Peyer's patch (tissue), 4 donors: ENCODE measurements around the gene USP40. TPM values are rescaled to one million over a fixed set of nuclear protein-coding genes. Genes with fewer than 3 reads are reported as not detected.

Source experiments
- DNase-seq, 3 donors: peaks; one replicate each; pipeline ENCODE4 v3.0.0-alpha.2; 2017 to 2019
- H3K27ac ChIP-seq, 4 donors: fragments of 200-600 bp; sonication (generic); one replicate each; pipeline ENCODE4 v1.5.1; 2016 to 2019
- H3K27me3 ChIP-seq, 2 donors: fragments of 200-600 bp; sonication (generic); one replicate each; pipeline ENCODE4 v1.5.1; 2019
- H3K36me3 ChIP-seq, 3 donors: fragments of 200-600 bp; sonication (generic); one replicate each; pipeline ENCODE4 v1.5.1; 2016 to 2019
- H3K4me1 ChIP-seq, 4 donors: fragments of 200-600 bp; sonication (generic); one replicate each; pipeline ENCODE4 v1.5.1; 2016 to 2019
- H3K4me3 ChIP-seq, 4 donors: fragments of 200-600 bp; sonication (generic); 1 replicate in 3 of 4; 2 replicates in 1 of 4; pipeline ENCODE4 v1.5.1; 2016 to 2019; ENCODE audit warnings: mild to moderate bottlenecking in 1 of 4
- H3K9me3 ChIP-seq, 4 donors: fragments of 200-600 bp; sonication (generic); one replicate each; pipeline ENCODE4 v1.5.1; 2016 to 2019; ENCODE audit warnings: mild to moderate bottlenecking in 1 of 4
- POLR2A ChIP-seq, 2 donors: fragments of 450-650 bp; IDR thresholded peaks; one replicate each; pipeline ENCODE4 v1.5.1; 2017; ENCODE audit warnings: antibody characterized with exemption in 2 of 2, mild to moderate bottlenecking in 2 of 2, moderate library complexity in 2 of 2
- total RNA-seq, 4 donors: library from RNA; depleted of rRNA; stranded (reverse); fragments of >200 nt; gene quantifications; one replicate each; pipeline ENCODE4 v1.1.0, GENCODE V29; 2016
- TF ChIP-seq, protein P1 (sequence below), 6 experiments: fragments of 450-650 bp in 4 of 6; fragments of 200-600 bp in 2 of 6; sonication (generic) in 1 of 6; IDR thresholded peaks; one replicate each; pipeline ENCODE4 v1.5.1; 2017 to 2019; ENCODE audit warnings: antibody characterized with exemption in 6 of 6, mild to moderate bottlenecking in 3 of 6, moderate library complexity in 1 of 6

Gene USP40
- total RNA-seq, 4 donors from 2014 or later = 34.3 to 58.7 (median 45.0) TPM

DNA sequence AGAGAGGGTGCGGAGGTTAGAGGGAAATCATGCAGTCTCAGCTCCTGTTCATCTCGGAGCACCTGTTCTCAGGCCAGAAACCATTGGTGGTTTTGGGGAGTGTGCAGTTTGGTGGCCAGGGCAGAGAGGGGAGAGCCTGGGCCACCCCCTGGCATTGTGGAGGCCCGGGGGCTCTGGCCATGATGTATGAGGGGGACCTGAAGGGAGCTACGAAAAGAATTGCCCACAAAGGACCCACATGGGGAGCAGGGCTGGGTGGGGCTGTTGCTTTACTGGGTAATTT is 124.6 kb downstream of the USP40 start:
- no peak for TF ChIP-seq POLR2A (IDR thresholded peaks at IDR 0.05)
- TF ChIP-seq, protein P1, sequence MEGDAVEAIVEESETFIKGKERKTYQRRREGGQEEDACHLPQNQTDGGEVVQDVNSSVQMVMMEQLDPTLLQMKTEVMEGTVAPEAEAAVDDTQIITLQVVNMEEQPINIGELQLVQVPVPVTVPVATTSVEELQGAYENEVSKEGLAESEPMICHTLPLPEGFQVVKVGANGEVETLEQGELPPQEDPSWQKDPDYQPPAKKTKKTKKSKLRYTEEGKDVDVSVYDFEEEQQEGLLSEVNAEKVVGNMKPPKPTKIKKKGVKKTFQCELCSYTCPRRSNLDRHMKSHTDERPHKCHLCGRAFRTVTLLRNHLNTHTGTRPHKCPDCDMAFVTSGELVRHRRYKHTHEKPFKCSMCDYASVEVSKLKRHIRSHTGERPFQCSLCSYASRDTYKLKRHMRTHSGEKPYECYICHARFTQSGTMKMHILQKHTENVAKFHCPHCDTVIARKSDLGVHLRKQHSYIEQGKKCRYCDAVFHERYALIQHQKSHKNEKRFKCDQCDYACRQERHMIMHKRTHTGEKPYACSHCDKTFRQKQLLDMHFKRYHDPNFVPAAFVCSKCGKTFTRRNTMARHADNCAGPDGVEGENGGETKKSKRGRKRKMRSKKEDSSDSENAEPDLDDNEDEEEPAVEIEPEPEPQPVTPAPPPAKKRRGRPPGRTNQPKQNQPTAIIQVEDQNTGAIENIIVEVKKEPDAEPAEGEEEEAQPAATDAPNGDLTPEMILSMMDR (IDR thresholded peaks at IDR 0.05) = no peak
- no peak overlapping the region for H3K4me3 ChIP-seq
- no peaks in the 10 kb centered on the region for H3K4me1 ChIP-seq
- H3K36me3 ChIP-seq = peaks cover 0 to 88% (median 0%) of the 10 kb centered on the region in 3 donors
- DNase-seq = peak in 2 of 3 donors; percentile 18 to 30
- no peaks in the 10 kb centered on the region for H3K27me3 ChIP-seq
- no peaks in the 10 kb centered on the region for H3K9me3 ChIP-seq
- H3K27ac ChIP-seq = no peak overlapping the region

DNA sequence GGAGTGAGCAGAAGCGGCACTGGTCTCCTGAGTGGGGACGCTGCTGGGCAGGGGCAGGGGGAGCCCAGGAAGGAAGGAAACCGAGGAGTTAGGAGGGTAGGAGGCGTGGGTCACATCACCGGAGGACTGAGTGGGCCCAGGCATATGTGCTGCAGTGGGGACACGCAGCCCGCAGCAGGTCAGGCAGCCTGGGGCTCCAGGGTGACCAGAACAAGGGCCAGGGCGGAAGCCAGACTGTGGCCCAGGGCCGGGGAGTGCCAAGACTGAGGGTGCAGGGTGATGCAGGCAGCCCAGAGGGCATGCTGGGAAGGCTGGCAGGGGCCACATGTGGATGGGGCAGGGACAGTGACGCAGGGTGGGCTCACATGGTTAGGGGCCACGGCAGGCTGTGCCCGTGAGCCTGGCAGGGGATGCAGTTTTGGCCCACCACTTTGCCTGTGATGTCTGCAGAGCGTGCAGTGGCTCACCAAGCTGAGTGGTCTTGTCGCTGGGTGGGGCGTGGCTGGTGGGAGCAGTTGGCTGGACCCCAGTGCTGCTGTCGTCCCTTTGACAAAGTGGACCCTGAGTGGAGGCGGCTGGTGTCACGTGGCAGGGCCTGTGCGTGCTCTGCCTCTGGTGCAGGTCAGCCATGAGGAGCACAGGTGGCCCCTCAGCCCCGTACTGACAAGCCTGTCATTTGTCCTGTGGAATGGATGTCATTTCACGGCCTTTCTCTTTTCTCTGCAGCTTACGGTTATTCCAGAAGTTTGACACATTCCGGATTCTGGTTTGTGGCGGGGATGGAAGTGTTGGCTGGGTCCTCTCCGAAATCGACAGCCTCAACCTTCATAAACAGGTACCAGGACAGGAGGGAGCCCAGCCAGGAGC is 125.2 kb downstream of the USP40 start:
- H3K27ac ChIP-seq = no peak overlapping the region
- peak in 2 of 3 donors; percentile 44 to 50 for DNase-seq
- H3K27me3 ChIP-seq = no peaks in the 10 kb centered on the region
- no peaks in the 10 kb centered on the region for H3K9me3 ChIP-seq
- TF ChIP-seq POLR2A (IDR thresholded peaks at IDR 0.05) = no peak
- TF ChIP-seq, protein P1 (IDR thresholded peaks at IDR 0.05) = no peak
- H3K36me3 ChIP-seq = peaks cover 0 to 88% (median 0%) of the 10 kb centered on the region in 3 donors
- H3K4me1 ChIP-seq = no peaks in the 10 kb centered on the region
- no peak overlapping the region for H3K4me3 ChIP-seq

DNA sequence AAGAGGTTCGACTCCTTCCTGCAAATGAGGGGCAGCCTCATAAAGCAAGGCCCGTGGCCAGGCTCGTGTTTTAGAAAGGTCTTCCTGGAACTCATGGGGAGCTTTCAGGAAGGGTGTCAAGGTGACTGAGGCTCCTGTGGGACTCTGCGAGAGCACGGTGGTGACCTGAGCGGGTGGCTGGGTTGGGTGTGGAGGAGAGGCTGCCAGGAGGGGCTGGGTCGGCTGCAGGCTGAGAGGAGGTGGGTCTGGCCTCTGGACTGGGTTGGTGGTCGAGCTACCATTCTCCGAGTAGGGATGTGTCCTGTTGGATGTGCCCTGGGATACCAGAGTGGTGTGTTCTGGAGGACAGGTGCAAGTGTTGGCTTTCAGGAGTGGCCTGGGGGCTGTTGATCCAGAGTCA is 125.9 kb downstream of the USP40 start:
- TF ChIP-seq, protein P1 (IDR thresholded peaks at IDR 0.05) = no peak
- no peak for TF ChIP-seq POLR2A (IDR thresholded peaks at IDR 0.05)
- no peaks in the 10 kb centered on the region for H3K9me3 ChIP-seq
- peak in 2 of 3 donors; percentile 40 to 46 for DNase-seq
- H3K4me1 ChIP-seq = no peaks in the 10 kb centered on the region
- no peaks in the 10 kb centered on the region for H3K27me3 ChIP-seq
- H3K27ac ChIP-seq = no peak overlapping the region
- H3K36me3 ChIP-seq = peaks cover 0 to 88% (median 0%) of the 10 kb centered on the region in 3 donors
- H3K4me3 ChIP-seq = no peak overlapping the region

DNA sequence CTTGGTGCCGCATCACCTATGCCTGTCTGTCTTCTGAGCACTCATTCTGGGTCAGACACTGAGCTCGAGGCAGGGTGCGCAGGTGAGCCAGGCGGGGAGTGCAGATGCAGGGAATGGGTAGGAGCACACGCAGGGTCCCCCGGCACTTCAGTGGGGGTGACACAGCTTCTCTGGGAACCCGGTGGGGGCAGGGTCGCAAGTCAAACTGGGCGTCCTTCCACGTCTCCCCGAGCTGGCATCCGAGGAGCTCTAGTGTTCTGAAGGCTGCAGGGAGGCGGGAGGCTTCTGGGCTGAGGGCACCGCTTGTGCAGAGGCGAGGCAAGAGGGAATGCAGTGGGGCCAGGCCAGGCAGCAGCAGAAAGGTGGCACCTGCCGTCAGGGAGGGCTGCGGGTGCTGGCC is 126.3 kb downstream of the USP40 start:
- Histone ChIP-seq H3K4me1 (no peaks in the 10 kb centered on the region), H3K9me3 (no peaks in the 10 kb centered on the region), H3K4me3 (no peak overlapping the region), H3K36me3 (peaks cover 0 to 88% (median 0%) of the 10 kb centered on the region in 3 donors), H3K27me3 (no peaks in the 10 kb centered on the region), H3K27ac (no peak overlapping the region)
- TF ChIP-seq, protein P1 (IDR thresholded peaks at IDR 0.05) = no peak
- TF ChIP-seq POLR2A (IDR thresholded peaks at IDR 0.05) = no peak
- DNase-seq = peak in 1 of 3 donors; percentile 33

DNA sequence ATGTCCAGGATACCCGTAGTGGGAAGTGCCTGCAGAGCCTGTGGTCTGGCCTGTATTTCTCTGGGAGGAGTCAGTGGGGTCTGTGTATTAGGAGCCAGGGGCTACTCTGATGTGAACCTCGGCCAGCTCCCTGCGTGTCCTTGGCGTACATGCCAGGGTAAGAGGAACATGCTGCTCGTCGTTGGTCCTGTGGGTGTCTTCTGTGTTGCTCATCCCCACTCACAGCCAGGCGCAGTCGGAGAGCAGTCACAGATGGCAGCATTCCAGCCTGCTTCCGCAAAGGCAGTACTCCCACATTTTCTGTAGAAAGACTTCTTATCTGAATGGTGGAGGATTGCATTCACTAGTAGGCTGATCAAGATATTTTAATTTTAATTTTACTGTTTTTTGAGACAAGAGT is 127.4 kb downstream of the USP40 start:
- DNase-seq = peak in 1 of 3 donors; percentile 24
- H3K4me3 ChIP-seq = no peak overlapping the region
- H3K27me3 ChIP-seq = no peaks in the 10 kb centered on the region
- H3K9me3 ChIP-seq = no peaks in the 10 kb centered on the region
- no peaks in the 10 kb centered on the region for H3K4me1 ChIP-seq
- H3K36me3 ChIP-seq = peaks cover 0 to 88% (median 0%) of the 10 kb centered on the region in 3 donors
- no peak for TF ChIP-seq POLR2A (IDR thresholded peaks at IDR 0.05)
- TF ChIP-seq, protein P1 (IDR thresholded peaks at IDR 0.05) = no peak
- no peak overlapping the region for H3K27ac ChIP-seq
